ENCODE measurements around the gene KAZN.

Gene KAZN

DNA sequence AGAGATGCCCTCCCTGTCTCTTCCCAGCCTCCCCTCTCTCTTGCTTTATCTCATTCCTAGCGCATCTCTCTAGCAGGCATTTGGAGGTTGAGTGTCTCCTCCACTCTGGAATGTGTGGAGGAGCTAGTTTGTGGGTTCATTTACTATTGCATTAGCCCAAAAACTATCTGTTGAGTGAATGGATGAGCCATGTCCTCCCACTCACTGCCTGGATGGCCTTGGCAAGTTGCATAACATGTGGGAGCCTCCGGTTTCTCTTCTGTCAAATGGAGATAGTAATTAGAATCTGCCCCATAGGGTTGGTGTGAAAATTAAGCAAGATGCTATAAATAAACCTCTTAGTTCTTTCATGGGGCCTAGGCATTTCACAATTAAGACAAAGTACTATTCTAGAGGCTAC is 181.8 kb downstream of the KAZN start:
- TF ChIP-seq USF1 (IDR thresholded peaks at IDR 0.05) (no peak), EP300 (IDR thresholded peaks at IDR 0.05; ENCODE audit: borderline replicate concordance) (no peak), FOXM1 (IDR thresholded peaks at IDR 0.05; ENCODE audit: borderline replicate concordance, low read depth) (no peak)

DNA sequence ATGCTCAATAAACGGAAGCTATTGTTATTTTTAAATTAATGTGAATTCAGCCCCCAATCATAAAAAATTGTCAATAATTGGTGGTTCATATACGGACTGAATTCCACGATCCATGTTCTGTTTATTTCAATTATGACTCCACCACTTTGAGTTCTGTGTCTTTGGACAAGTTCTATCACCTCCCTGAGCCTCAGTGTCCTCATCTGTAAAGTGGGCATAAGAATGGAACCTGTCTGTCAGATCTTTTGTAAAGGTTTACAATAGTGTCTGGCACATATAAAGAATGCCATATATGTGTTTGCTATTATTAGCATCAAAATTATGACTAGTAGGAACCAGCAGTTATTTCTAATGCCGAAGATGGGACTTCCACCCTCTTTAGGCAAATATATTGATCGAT is 183.3 kb downstream of the KAZN start:
- TF ChIP-seq FOXM1 (IDR thresholded peaks at IDR 0.05; ENCODE audit: borderline replicate concordance, low read depth): no peak

DNA sequence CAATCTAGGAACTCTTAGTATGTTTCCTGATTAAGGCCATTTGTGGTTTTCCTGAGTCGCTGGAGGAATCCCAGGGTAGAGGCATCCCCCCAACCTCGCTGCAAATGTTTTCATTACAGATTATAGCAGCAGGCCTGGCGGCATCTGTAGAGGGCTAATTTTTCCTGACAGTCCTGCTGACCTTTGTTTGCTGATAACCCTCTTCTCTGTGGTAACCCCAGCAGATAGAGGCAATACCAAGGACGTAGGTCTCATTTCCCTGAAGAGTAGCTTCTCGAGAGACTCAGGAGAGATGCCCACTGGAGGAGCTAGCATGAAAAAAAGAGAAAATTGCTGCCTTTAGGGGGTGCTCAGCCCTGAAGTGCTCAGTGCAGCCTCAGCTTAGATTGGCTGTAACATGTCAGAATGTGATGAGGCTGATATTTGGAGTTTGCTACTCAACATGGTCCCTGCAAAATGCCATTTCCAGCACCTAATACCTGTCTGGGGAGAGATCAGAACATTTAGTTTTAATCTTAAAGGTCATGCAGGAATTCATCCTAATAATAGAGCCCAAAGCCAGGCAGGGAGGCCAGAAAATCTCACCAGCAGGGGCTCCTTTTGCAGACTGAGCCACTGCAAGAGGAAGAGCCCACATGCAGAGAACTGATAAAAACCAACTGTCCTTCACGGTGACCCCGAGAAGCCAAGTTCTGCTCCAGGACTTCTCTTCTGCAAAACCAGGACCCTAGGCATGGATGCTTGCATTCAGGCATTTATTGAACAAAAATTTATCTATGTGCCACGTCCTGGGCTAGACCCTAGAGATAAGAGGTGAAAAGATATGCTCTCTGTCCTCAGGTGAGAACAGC is 184.5 kb downstream of the KAZN start:
- TF ChIP-seq EGR1 (IDR thresholded peaks at IDR 0.05) (no peak), TAF1 (IDR thresholded peaks at IDR 0.05; ENCODE audit: low read depth) (no peak), CEBPB (IDR thresholded peaks at IDR 0.05) (no peak), MAX (IDR thresholded peaks at IDR 0.05) (no peak), RAD21 (IDR thresholded peaks at IDR 0.05; ENCODE audit: low read depth) (peak; percentile 9; the same call in 1 of the 2 replicates), USF1 (IDR thresholded peaks at IDR 0.05) (no peak)

DNA sequence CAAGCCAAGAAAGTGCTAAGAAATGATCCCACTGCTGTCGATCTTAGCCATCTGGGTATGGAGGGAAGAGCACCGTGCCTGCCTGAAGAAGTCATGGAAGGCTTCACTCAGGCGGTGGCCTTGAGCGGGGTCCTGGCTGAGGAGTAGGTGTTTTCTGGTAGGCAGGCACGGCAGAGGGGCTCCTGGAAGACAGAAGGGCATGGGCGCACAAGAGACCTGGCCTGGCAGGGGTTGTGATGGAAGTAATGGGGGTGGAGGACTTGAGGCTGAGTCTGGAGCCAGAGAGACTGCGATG is 185.1 kb downstream of the KAZN start:
- TF ChIP-seq USF1 (IDR thresholded peaks at IDR 0.05): no peak
- no peak for TF ChIP-seq ZBTB7A (IDR thresholded peaks at IDR 0.05; ENCODE audit: low read depth)
- no peak for TF ChIP-seq FOXM1 (IDR thresholded peaks at IDR 0.05; ENCODE audit: borderline replicate concordance, low read depth)
- no peak for TF ChIP-seq EP300 (IDR thresholded peaks at IDR 0.05; ENCODE audit: borderline replicate concordance)
- TF ChIP-seq, protein P1, sequence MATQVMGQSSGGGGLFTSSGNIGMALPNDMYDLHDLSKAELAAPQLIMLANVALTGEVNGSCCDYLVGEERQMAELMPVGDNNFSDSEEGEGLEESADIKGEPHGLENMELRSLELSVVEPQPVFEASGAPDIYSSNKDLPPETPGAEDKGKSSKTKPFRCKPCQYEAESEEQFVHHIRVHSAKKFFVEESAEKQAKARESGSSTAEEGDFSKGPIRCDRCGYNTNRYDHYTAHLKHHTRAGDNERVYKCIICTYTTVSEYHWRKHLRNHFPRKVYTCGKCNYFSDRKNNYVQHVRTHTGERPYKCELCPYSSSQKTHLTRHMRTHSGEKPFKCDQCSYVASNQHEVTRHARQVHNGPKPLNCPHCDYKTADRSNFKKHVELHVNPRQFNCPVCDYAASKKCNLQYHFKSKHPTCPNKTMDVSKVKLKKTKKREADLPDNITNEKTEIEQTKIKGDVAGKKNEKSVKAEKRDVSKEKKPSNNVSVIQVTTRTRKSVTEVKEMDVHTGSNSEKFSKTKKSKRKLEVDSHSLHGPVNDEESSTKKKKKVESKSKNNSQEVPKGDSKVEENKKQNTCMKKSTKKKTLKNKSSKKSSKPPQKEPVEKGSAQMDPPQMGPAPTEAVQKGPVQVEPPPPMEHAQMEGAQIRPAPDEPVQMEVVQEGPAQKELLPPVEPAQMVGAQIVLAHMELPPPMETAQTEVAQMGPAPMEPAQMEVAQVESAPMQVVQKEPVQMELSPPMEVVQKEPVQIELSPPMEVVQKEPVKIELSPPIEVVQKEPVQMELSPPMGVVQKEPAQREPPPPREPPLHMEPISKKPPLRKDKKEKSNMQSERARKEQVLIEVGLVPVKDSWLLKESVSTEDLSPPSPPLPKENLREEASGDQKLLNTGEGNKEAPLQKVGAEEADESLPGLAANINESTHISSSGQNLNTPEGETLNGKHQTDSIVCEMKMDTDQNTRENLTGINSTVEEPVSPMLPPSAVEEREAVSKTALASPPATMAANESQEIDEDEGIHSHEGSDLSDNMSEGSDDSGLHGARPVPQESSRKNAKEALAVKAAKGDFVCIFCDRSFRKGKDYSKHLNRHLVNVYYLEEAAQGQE (IDR thresholded peaks at IDR 0.05; ENCODE audit: low read depth): no peak
- TF ChIP-seq MAX (IDR thresholded peaks at IDR 0.05): no peak
- TF ChIP-seq TCF12 (IDR thresholded peaks at IDR 0.05; ENCODE audit: low read depth): no peak

- TF ChIP-seq USF1 (IDR thresholded peaks at IDR 0.05) (no peak), RAD21 (IDR thresholded peaks at IDR 0.05; ENCODE audit: low read depth) (no peak), YY1 (IDR thresholded peaks at IDR 0.05; ENCODE audit: low read depth) (no peak), CEBPB (IDR thresholded peaks at IDR 0.05) (no peak), MAX (IDR thresholded peaks at IDR 0.05) (no peak), TCF12 (IDR thresholded peaks at IDR 0.05; ENCODE audit: low read depth) (no peak), TEAD4 (IDR thresholded peaks at IDR 0.05) (no peak), NFIC (IDR thresholded peaks at IDR 0.05) (no peak), EGR1 (IDR thresholded peaks at IDR 0.05) (no peak), EP300 (IDR thresholded peaks at IDR 0.05; ENCODE audit: borderline replicate concordance) (no peak), FOXM1 (IDR thresholded peaks at IDR 0.05; ENCODE audit: borderline replicate concordance, low read depth) (no peak), ZBTB7A (IDR thresholded peaks at IDR 0.05; ENCODE audit: low read depth) (no peak), CREB1 (IDR thresholded peaks at IDR 0.05; ENCODE audit: low read depth) (no peak), TAF1 (IDR thresholded peaks at IDR 0.05; ENCODE audit: low read depth) (no peak)
- TF ChIP-seq, protein P1 (IDR thresholded peaks at IDR 0.05; ENCODE audit: low read depth): no peak
Measured at GRCh38 chr1:14784790-14785773, 186.6 kb downstream of the KAZN start.
